ENCODE results near the gene TMEM127. TPM values are rescaled to one million over a fixed set of nuclear protein-coding genes. Genes with fewer than 3 reads are reported as not detected.
"Not testable (repeated sequence)": the region's sequence is repeated elsewhere in the genome, so short reads cannot be mapped to it uniquely, and the experiment has no call there.

The TMEM127 gene
- total RNA-seq, 4 donors from 2014 or later = 27.1 to 35.4 (median 30.7) TPM

DNA sequence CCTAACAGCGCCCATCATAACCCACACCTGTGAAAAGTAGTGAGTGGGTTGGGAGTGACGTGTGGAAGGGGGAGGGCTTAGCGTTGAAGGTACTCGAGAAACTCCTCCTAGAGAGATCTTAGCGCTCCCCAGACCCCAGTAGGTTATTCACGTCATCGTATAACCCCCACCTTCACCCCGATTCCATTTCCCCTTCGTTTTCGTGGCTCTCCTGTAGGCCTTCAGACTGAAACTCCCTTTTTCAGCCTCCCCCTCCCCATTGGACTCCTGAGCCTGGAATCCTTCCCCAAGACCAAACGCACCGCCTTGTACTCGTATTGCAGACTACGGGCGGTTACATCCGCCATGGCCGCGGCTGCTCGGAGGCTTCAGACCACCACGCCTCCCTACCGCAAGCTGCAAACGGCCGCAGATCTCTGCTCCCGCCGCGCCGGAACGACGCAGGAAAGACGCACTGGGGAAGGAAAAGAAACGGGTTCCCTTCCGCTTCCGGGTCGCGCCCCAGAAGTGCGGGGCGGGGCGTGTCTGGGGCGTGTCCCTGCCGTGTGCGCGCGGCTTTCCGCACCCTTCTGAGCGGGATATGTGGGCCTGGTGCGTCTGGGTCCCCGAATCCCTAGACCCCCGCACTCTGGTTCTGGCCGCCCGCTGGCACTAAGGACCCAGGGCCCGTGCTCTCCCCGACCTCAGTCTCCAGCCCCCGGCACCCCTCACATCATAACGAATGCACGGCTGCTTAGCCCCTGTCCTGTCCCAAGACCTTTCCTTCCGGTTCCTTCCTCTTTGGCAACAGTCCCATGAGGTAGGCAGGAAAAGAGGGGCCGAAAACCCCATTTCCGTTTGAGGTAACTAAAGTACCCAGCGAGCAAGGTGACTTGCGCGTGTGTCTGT is 39.5 kb upstream of the TMEM127 start, which contains the start of gene SNRNP200:
TSS of gene SNRNP200 (minus strand) at position 456 of the 888 bp plus-strand sequence. CDS start at position 347, 109 bp downstream.
- H3K9me3 ChIP-seq = no peaks in the 10 kb centered on the region
- peaks cover 0 to 38% (median 19%) of the 10 kb centered on the region in 3 donors for H3K36me3 ChIP-seq
- 1% methylated on average over 47 to 57 of the region's 61 CpGs for WGBS, 2 donors
- TF ChIP-seq, protein P1, sequence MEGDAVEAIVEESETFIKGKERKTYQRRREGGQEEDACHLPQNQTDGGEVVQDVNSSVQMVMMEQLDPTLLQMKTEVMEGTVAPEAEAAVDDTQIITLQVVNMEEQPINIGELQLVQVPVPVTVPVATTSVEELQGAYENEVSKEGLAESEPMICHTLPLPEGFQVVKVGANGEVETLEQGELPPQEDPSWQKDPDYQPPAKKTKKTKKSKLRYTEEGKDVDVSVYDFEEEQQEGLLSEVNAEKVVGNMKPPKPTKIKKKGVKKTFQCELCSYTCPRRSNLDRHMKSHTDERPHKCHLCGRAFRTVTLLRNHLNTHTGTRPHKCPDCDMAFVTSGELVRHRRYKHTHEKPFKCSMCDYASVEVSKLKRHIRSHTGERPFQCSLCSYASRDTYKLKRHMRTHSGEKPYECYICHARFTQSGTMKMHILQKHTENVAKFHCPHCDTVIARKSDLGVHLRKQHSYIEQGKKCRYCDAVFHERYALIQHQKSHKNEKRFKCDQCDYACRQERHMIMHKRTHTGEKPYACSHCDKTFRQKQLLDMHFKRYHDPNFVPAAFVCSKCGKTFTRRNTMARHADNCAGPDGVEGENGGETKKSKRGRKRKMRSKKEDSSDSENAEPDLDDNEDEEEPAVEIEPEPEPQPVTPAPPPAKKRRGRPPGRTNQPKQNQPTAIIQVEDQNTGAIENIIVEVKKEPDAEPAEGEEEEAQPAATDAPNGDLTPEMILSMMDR (IDR thresholded peaks at IDR 0.05) = peak in 1 of 5 experiments; percentile 9
- TF ChIP-seq POLR2A (IDR thresholded peaks at IDR 0.05) (peak; percentile 70 to 83), EP300 (IDR thresholded peaks at IDR 0.05) (peak; percentile 90 to 96)
- no peaks in the 10 kb centered on the region for H3K27me3 ChIP-seq
- peak; percentile 67 to 78 for DNase-seq (ENCODE audit: low spot score in 2 of 2)
- peaks cover 0 to 51% (median 15%) of the 10 kb centered on the region in 4 donors for H3K4me1 ChIP-seq
- peak within 1 kb of the TSS; percentile 89 to 96 (median 94) for H3K4me3 ChIP-seq
- peak within 1 kb of the TSS; percentile 53 to 93 (median 85) for H3K27ac ChIP-seq

DNA sequence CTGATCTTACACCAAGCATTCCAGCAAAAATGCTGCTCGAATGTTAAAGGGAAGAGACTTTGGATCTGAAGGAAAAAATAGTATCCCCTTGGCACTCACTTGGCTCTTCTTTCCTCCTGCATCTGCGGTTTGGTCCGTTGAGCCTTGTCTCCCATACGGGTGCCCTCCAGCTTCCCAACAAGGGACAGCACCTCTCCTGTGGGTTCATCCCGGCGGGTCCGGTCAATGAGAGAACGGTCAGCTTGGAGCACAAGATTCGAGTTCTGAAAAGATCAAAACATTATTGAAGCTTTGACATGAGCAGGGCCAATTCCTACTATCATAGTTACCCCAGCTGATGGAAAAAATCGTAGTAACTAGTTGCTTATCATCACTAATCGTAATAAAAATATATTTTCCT is 38.8 kb upstream of the TMEM127 start:
- TF ChIP-seq EP300 (IDR thresholded peaks at IDR 0.05) (no peak), POLR2A (IDR thresholded peaks at IDR 0.05) (no peak)
- TF ChIP-seq, protein P1 (IDR thresholded peaks at IDR 0.05) = no peak
- 69 to 72% methylated on average over 11 of the region's 11 CpGs for WGBS, 2 donors
- no peak for DNase-seq (ENCODE audit: low spot score in 2 of 2)
- Histone ChIP-seq H3K27me3 (no peaks in the 10 kb centered on the region), H3K27ac (peak overlapping the region in 3 of 4 donors; percentile 53 to 93 (median 90)), H3K4me3 (peak overlapping the region; percentile 89 to 96 (median 94)), H3K36me3 (peaks cover 0 to 46% (median 19%) of the 10 kb centered on the region in 3 donors), H3K9me3 (no peaks in the 10 kb centered on the region), H3K4me1 (peaks cover 0 to 51% (median 15%) of the 10 kb centered on the region in 4 donors)

- no peaks in the 10 kb centered on the region for H3K27me3 ChIP-seq
- WGBS, 2 donors = 74 to 78% methylated on average over 1 of the region's 1 CpG
- peaks cover 2 to 73% (median 40%) of the 10 kb centered on the region in 3 donors for H3K36me3 ChIP-seq
- H3K9me3 ChIP-seq = no peaks in the 10 kb centered on the region
- no peak for DNase-seq (ENCODE audit: low spot score in 2 of 2)
- TF ChIP-seq, protein P1 (IDR thresholded peaks at IDR 0.05) = no peak
- TF ChIP-seq EP300 (IDR thresholded peaks at IDR 0.05) (no peak), POLR2A (IDR thresholded peaks at IDR 0.05) (no peak)
- peaks cover 0 to 51% (median 15%) of the 10 kb centered on the region in 4 donors for H3K4me1 ChIP-seq
- no peak overlapping the region for H3K27ac ChIP-seq
- no peak overlapping the region for H3K4me3 ChIP-seq
Measured at GRCh38 chr2:96301865-96302264, 36.1 kb upstream of the TMEM127 start.

DNA sequence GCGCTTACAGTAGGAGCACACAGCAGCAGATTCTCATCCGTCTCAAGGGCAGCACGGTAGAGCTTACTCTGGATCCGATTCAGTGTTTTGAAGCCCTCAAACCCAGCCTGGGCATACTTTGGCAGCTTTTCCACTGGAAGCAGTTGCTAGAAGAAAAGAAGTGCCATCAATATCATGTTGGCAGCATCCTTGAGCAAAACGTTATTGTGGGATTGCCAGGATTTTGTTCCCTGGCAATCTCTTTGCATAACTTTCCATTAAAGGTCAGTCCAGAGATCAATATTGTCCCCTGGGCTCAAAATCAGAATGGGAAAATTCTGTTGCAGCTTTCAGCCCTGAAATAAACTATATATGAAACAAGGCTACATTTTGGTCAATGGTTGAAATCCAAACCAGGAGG is 31.1 kb upstream of the TMEM127 start:
- no peaks in the 10 kb centered on the region for H3K9me3 ChIP-seq
- no peak overlapping the region for H3K27ac ChIP-seq
- no peak overlapping the region for H3K4me3 ChIP-seq
- no peak for DNase-seq (ENCODE audit: low spot score in 2 of 2)
- H3K27me3 ChIP-seq = no peaks in the 10 kb centered on the region
- TF ChIP-seq, protein P1 (IDR thresholded peaks at IDR 0.05) = no peak
- TF ChIP-seq EP300 (IDR thresholded peaks at IDR 0.05) (no peak), POLR2A (IDR thresholded peaks at IDR 0.05) (no peak)
- H3K36me3 ChIP-seq = peaks cover 2 to 100% (median 69%) of the 10 kb centered on the region in 3 donors
- peaks cover 0 to 10% (median 0%) of the 10 kb centered on the region in 4 donors for H3K4me1 ChIP-seq
- 85 to 88% methylated on average over 5 of the region's 5 CpGs for WGBS, 2 donors

- peaks cover 5 to 100% (median 90%) of the 10 kb centered on the region in 3 donors for H3K36me3 ChIP-seq
- WGBS, 2 donors = 87 to 91% methylated on average over 8 of the region's 8 CpGs
- DNase-seq (ENCODE audit: low spot score in 2 of 2) = not testable (repeated sequence)
Measured at GRCh38 chr2:96294271-96294670, 28.5 kb upstream of the TMEM127 start.

More at GRCh38 chr2:96294271-96294670, 28.5 kb upstream of the TMEM127 start:
- H3K9me3 ChIP-seq, H3K4me3 ChIP-seq, H3K27me3 ChIP-seq, H3K27ac ChIP-seq, H3K4me1 ChIP-seq: not testable (repeated sequence)
